DMS 273 (cell line): ENCODE measurements around the gene RFNG.
A peak's percentile ranks its signal among the peaks of the same experiment; 100 is the strongest.

Source experiments
- DNase-seq: peaks from one replicate; lab custom pipeline; 2025; ENCODE audit not compliant: unreplicated experiment; lab: John Stamatoyannopoulos, UW

Gene RFNG

GRCh38 chr17:82029391-82029790 is 22.2 kb downstream of the RFNG start:
- peak; percentile 38 for DNase-seq

- no peak for DNase-seq
Measured at GRCh38 chr17:82028966-82029365, 22.6 kb downstream of the RFNG start.

GRCh38 chr17:82028246-82028645 is 23.4 kb downstream of the RFNG start:
- DNase-seq = no peak

GRCh38 chr17:82025401-82026107 is 26.1 kb downstream of the RFNG start:
- no peak for DNase-seq

- DNase-seq = no peak
Measured at GRCh38 chr17:82024859-82025258, 26.8 kb downstream of the RFNG start.

- peak; percentile 80 for DNase-seq
Measured at GRCh38 chr17:82023447-82024241, 28.0 kb downstream of the RFNG start.

GRCh38 chr17:82022981-82023446 is 28.6 kb downstream of the RFNG start, which contains the start of gene LRRC45:
LRRC45 (plus strand) TSS chr17:82023305; CDS start chr17:82023644, 339 bp downstream.
- peak; percentile 100 for DNase-seq

GRCh38 chr17:82022310-82022980 is 29.2 kb downstream of the RFNG start, which contains the start of gene CENPX:
CENPX (minus strand) TSS chr17:82022878; CDS start chr17:82022861, 17 bp downstream.
- DNase-seq = peak; percentile 66

GRCh38 chr17:82021900-82022309 is 29.7 kb downstream of the RFNG start:
- peak; percentile 66 for DNase-seq

- peak; percentile 84 for DNase-seq
Measured at GRCh38 chr17:82021107-82021899, 30.3 kb downstream of the RFNG start.

GRCh38 chr17:82020572-82021106 is 31.0 kb downstream of the RFNG start:
- no peak for DNase-seq

GRCh38 chr17:82019690-82020571 is 31.7 kb downstream of the RFNG start:
- peak; percentile 75 for DNase-seq

GRCh38 chr17:82018989-82019689 is 32.5 kb downstream of the RFNG start:
- no peak for DNase-seq

GRCh38 chr17:82018152-82018988 is 33.2 kb downstream of the RFNG start:
- peak; percentile 63 for DNase-seq

- DNase-seq = no peak
Measured at GRCh38 chr17:82017612-82018151, 33.9 kb downstream of the RFNG start.

- DNase-seq = no peak
Measured at GRCh38 chr17:82016875-82017459, 34.6 kb downstream of the RFNG start.
